Uterus (tissue), 2 donors: ENCODE data around the gene OMA1.

Experiments
- POLR2A ChIP-seq, 2 donors: fragments of 450-650 bp; IDR thresholded peaks; one replicate each; pipeline ENCODE4 v1.6.1; 2016; ENCODE audit warnings: antibody characterized with exemption in 2 of 2, mild to moderate bottlenecking in 1 of 2, moderate library complexity in 1 of 2
- TF ChIP-seq, protein P1 (sequence below), 4 experiments: fragments of 200-600 bp in 2 of 4; fragments of 450-650 bp in 2 of 4; sonication (generic) in 2 of 4; IDR thresholded peaks; one replicate each; pipeline ENCODE4 v1.5.1; 2016 to 2019; ENCODE audit warnings: antibody characterized with exemption in 4 of 4, mild to moderate bottlenecking in 2 of 4, moderate library complexity in 1 of 4

DNA sequence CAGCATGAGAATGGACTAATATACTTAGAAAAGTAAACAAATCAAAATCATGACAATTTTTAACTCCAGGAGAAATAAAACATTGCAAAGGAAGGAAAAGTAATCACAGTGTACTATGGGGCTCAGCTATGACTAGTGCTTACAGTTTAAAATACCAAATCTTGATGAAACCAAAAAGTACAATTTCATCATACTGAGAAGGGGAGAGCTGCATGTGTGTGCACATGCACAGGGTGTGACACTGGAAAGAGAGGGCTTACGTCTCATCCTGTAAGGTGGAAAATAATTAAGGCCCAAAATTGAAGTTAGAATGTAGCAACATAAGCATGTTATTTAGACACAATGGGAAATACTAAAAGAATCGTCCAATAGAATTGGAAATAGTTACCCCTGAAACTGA is 64.6 kb downstream of the OMA1 start:
- TF ChIP-seq, protein P1, sequence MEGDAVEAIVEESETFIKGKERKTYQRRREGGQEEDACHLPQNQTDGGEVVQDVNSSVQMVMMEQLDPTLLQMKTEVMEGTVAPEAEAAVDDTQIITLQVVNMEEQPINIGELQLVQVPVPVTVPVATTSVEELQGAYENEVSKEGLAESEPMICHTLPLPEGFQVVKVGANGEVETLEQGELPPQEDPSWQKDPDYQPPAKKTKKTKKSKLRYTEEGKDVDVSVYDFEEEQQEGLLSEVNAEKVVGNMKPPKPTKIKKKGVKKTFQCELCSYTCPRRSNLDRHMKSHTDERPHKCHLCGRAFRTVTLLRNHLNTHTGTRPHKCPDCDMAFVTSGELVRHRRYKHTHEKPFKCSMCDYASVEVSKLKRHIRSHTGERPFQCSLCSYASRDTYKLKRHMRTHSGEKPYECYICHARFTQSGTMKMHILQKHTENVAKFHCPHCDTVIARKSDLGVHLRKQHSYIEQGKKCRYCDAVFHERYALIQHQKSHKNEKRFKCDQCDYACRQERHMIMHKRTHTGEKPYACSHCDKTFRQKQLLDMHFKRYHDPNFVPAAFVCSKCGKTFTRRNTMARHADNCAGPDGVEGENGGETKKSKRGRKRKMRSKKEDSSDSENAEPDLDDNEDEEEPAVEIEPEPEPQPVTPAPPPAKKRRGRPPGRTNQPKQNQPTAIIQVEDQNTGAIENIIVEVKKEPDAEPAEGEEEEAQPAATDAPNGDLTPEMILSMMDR (IDR thresholded peaks at IDR 0.05) = no peak
- no peak for TF ChIP-seq POLR2A (IDR thresholded peaks at IDR 0.05)
